ENCODE measurements around the gene TMEFF2.

The TMEFF2 gene

DNA sequence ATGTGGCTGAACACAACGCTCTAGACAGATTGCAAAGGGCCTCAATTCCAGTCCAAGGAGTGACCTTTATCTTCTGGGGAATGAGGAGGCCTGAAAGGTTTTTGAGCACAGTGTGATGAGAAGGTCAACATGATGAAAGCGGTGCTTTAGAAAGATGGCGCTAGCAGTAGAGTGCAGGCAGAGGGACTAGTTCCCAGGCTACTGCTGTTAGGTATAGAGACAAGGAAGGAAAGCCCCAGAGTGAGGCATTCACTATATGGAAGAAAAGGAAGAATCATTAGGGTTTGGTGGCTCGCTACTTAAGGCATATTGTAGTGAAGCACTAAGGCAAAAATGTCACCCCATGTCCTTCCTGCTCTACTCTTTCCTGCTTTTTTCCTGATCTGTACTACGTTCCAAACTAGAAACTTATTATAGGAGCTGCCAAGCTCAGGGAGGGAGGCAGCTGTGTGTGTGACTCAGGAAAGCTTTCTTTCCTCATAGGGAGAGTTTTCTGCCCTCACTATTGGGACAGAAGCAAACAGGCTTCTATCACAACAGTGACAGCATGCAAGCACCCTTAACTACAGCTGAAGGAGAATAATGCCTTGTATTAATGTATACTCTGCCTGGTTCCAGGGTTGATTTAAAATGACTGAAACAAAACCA is 187.0 kb downstream of the TMEFF2 start:
- no peak for DNase-seq

DNA sequence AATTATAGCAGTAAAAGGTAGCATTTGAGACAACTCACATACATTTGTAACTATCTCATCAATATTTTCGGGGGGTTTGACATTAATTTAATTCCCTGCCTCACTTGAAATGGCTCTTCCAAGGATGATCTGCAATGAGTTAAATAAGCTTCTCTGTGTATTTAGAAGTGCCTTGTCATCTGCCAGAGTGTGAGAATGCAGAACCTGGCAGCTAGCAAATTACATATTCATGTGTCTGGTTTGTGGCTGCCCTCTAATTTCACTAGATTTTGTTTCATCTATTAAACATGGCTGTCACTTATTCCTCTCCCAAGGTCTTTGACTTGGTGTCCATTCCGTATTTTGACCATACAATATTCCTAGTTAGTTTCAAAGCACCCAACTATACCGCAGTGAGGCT is 189.5 kb downstream of the TMEFF2 start:
- no peak for DNase-seq

DNA sequence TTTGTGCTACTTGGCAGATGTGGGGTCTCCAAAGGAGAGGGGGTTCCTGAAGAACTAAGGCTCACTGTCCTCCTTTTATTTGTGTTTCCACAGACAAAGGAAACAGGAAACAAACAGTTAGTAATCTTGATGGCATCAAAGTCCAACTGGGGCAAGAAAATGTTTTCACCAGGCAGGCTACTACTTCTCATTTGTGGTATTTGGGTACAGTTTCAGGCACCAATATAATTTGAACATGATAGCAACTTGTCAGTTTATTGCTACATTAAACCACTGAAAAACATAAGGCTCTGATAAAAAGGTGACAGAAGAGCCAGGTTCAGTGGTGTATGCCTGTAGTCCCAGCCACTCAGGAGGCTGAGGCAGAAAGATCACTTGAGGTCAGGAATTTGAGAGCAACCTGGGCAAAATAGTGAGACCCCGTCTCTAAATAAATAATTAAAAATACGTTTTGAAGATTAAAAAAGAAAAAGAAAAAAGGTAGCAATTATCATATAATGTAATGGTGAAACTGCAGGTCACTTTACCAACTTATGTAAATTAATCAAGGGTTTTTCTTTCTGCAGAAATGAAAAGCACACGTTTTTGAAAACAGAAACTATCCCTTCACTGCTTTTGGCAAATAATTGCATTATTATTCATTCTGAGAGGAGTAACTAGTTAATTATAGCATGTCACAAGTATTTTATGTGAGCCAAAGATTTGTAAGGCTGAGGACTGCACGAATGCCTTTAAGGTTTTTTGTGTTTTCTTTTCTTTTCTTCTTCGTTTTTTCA is 190.4 kb downstream of the TMEFF2 start:
- no peak for DNase-seq

DNA sequence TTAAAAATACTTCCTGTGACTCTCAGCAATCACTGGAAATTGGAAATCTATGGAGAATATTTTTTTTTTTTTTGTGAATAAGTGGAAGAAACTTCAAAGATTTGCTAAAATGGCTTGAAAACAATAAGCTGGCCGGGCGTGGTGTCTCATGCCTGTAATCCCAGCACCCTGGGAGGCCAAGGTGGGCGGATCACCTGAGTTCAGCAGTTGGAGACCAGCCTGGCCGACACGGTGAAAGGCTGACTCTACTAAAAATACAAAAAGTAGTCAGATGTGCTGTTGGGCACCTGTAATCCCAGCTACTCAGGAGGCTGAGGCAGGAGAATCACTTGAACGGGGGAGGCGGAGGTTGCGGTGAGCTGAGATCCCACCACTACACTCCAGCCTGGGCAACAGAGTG is 192.3 kb downstream of the TMEFF2 start:
- DNase-seq, result no peak

DNA sequence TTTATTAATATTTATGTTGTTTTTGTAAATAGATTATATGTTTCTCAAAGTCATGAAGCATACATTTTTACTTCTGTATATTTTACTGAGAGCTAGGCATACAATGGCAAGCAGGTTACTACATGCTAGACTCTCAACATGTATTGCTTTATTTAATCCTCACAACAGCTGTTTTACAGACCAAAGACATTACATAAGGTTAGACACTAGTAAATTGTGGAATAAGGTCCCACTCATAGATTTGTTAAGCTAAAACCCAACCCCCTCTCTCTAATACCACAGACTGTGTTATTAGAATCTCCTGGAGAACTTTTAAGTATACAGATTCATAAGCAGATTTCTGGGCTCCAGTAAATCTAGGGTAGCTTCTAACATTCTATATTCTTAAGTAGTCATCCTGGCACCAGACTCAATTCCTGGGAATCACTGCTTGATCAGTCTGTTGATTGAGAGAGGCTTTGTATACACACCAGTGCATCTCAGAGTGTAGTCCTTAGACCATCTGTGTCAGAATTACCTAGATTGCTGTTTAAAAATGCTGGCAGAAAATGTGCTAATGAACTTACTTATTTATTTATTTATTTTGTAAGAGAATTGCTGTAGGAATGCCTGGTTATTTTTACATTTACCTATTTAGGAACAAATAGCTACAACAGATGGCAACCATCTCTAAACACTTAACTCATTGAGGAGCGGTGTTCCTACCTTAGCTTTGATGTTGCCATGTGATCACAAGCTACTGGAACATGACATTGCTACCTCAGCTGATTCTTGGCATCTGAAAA is 194.3 kb downstream of the TMEFF2 start:
- no peak for DNase-seq

DNA sequence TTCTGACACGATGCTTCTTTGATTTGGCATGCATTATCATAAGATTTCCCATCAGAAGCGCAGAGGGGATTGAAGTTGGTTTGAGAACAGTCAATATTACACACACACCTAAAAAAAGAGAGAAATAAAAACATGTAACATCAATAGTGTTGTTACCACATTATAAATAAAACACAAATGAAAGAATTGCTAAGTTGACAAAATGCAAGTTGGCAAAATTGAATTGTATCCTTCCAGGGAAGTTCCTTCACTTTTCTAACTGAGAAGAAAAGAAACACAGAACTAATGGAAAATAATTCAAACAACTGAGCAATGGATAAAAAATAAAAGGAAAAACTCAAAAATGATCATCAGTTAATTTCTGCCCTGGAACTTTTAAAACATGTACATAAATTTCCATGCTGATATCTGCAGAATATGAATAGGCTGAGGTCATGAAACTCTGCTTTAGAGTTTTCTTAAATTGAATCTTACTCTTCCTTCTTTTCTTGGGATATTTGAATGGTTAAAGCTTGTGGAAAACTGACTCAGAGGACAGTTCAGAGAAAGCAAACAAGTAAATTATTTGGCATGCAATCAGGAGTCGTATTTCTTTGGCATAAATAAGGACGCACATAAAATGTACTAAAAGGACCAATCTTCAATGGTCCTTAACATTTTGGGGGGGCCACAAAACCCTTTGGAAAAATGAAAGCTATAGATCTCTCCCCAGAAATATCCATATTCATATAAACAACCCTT is 195.5 kb downstream of the TMEFF2 start:
- no peak for DNase-seq

- no peak for DNase-seq
These were observed 199.4 kb downstream of the TMEFF2 start for GRCh38 chr2:191995285-191995684.

GRCh38 chr2:191994749-191995148 is 200.0 kb downstream of the TMEFF2 start:
- no peak for DNase-seq

DNA sequence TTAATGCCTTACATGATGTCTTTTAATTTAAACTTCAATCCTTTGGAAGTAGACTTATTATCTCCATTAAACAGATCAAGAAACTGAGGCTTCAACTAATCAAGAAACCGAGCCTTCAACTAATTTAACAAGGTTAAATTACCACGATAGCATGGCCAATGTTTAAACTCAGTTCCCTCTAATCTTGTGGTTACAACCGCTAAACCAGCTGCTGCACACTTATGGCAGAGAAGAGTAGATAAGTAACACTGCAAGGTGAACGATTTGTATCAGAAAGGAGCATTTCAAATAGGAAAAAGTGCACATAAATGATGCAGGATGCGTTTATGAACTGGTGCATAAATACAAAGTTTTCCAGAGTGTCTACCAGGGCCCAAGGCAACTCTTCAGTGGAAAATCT is 203.3 kb downstream of the TMEFF2 start:
- no peak for DNase-seq

DNA sequence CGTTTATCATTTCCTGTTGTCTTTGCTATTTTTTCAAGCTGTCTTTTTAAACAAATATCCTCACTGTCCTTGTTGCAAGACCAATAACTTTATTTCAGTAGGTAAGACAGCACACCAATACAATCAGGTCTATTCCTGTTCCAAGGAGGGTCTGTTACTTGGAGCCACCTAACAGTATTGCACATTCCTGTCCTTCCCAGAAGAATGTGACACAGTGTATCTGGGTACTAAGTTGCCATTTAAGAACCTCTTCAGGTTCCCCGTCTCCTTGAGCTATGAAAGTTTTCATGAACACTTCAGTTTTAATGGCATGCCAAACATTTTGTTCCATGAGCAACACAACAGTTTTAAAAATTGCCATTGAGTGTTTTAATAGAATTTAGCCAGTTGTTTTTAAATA is 209.0 kb downstream of the TMEFF2 start:
- DNase-seq, result no peak

DNA sequence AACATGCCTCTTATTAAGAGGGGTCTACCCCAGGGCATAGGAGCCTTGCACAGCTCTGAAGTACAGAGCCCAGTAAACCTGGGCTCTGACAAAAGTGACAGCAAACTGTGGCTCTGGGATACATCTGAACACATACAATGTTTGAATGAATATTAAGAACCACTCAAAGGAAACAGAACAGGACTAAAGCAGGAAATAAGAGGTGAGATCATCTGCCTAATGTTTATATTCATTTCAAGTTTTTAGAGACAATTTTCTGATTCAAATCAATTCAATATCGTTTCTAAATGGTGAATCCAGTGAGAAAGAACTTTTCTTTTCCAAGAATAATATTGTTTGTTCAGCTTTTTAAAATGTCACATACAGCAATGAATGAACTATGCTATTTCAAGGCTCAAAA is 211.1 kb downstream of the TMEFF2 start:
- no peak for DNase-seq

- DNase-seq, result no peak
These were observed 211.5 kb downstream of the TMEFF2 start for GRCh38 chr2:191983186-191983585.

- DNase-seq, result no peak
These were observed 213.0 kb downstream of the TMEFF2 start for GRCh38 chr2:191981706-191982105.

GRCh38 chr2:191980483-191980882 is 214.2 kb downstream of the TMEFF2 start:
- DNase-seq, result no peak

DNA sequence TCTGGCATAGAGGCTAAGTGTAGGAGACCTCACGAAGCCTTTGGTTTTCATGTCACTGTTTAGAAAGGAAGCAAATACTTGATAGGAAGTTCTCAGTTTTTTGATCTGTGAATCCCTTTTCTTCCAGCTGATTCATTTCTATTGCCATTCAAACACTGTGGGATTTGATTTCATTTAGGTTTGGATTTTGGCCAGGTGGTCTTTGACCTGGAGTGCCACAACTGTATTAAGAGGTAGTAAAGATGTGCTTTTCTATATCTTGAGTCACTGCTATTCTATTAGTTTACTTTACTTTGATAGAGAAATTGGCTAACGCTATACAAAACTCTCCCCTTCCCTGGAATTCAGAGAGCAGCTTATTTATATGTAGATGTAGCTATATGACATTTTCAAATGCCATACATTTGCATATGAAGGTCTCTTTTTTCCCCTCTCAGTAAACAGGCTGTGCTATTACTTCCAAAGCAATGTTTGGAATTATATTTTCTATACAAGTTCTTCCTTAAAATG is 215.5 kb downstream of the TMEFF2 start:
- no peak for DNase-seq

GRCh38 chr2:191977754-191978153 is 217.0 kb downstream of the TMEFF2 start:
- no peak for DNase-seq

- DNase-seq, result no peak
These were observed 218.3 kb downstream of the TMEFF2 start for GRCh38 chr2:191976436-191976835.

DNA sequence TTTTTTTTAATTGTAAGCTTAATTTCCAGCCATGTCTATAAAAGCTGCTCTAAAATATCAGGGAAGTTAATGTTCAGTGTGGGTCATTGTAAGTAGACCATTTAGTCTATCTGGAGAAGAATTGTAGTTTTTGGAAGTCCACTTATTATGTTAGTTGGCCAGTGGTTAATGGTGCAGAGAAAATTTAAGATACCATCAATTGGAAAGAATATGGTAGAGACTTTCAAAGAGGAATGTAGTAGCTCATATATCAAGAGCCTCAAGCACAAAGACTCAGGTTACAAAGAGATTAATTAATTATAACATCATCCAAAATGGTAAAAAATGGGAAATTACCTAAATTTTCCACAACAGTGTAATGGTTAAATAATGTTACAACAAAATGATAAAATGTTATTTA is 220.1 kb downstream of the TMEFF2 start:
- no peak for DNase-seq

- DNase-seq, result no peak
These were observed 223.9 kb downstream of the TMEFF2 start for GRCh38 chr2:191970867-191971266.

DNA sequence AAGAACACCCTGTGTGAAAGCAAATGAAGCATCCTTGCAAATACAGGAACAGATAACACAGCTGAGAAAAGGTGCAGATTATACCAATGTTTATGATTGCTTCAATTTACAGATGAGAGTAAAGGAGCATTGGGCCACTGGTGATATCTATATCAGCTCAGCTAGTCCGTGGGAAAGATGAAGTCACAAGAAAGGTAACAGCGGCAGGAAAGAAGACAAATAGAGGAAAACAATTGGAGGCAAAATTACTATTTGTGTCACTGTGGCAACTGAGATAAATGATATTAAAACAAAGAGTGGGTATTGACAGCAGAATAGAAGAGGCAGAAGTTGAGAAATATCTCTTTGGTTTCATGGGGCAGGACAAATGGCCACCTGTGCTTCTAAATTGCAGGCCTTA is 226.6 kb downstream of the TMEFF2 start:
- DNase-seq, result no peak

DNA sequence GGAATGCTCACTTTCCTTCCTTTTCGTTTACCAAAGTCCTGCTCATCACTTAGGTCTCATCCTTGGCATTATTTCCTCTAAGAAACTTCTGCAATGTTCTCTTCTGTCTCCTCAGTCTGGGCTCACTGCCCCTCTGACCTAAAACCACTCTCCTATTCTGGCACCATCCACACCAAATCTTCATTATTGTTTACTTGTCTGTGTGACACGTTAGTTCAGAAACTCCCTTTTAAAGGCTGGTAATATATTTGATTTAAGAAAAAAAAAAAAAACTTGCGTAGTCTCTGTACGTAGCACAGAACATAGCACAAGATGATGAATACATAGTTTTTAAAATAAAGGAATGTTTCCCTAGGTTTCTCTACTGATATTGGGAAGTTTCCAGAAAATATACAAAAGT is 229.0 kb downstream of the TMEFF2 start:
- DNase-seq, result no peak

GRCh38 chr2:191961556-191961955 is 233.2 kb downstream of the TMEFF2 start:
- no peak for DNase-seq

- no peak for DNase-seq
These were observed 235.5 kb downstream of the TMEFF2 start for GRCh38 chr2:191959209-191959608.

Measured in bone marrow (tissue), 2 donors.